K562 (cell line): ENCODE data around the gene SIX1. TPM values are rescaled to one million over a fixed set of nuclear protein-coding genes. Genes with fewer than 3 reads are reported as not detected.

Experiments
- ATAC-seq: fragments of 200-7000 bp; cut with Tn5 transposase; 3 replicates; pipeline ENCODE4 v1.9.1; 2020; ENCODE audit warnings: moderate library complexity
- BruUV-seq: library from RNA; stranded (reverse); fragments of 400-500 nt; replicated peaks from 2 replicates; lab custom pipeline; 2021; lab: Mats Ljungman, UMichigan
- CTCF ChIA-PET: fragments of 300-600 bp; formaldehyde crosslinking; extraction: SDS; loops from one replicate; lab custom pipeline; 2021; ENCODE audit warnings: low intra/inter-chr PET ratio; lab: Yijun Ruan, JAX
- POLR2A ChIA-PET: fragments of 300-600, 350-650 bp; sonication (Branson Sonifier 250); formaldehyde crosslinking; extraction: SDS; loops from one replicate; lab custom pipeline; 2021; ENCODE audit warnings: antibody characterized with exemption, inconsistent platforms; lab: Yijun Ruan, JAX
- DNase-seq, 4 experiments: peaks; one replicate each; pipeline versions ENCODE4 v3.0.0 to v3.0.0-alpha.2; 2011 to 2018; ENCODE audit warnings: low spot score in 3 of 4, mixed read lengths in 3 of 4; ENCODE audit errors: extremely low read depth in 1 of 4
- FAIRE-seq: peaks from 2 replicates; lab custom pipeline; 2011; peaks lifted over from hg19 to GRCh38; lab: Jason Lieb, UNC
- H2AFZ ChIP-seq: 2 replicates; pipeline ENCODE4 v1.6.0; 2011; ENCODE audit warnings: low read depth, low read length, control low read depth, inconsistent platforms
- H3K27ac ChIP-seq: fragments of 200-600 bp; 3 replicates; pipeline ENCODE4 v1.8.0; 2011; ENCODE audit warnings: low read depth, mild to moderate bottlenecking, control low read depth, inconsistent platforms, low read length, moderate library complexity, mixed read lengths; ENCODE audit errors: extremely low read depth
- H3K27me3 ChIP-seq, 2 experiments: fragments of 300-600 bp in 1 of 2; 2 replicates in 1 of 2; 3 replicates in 1 of 2; pipeline versions ENCODE4 v1.6.0 to v1.8.0; 2011; ENCODE audit warnings: inconsistent platforms in 2 of 2, low read length in 2 of 2, mild to moderate bottlenecking in 1 of 2, mixed read lengths in 1 of 2, moderate library complexity in 1 of 2; ENCODE audit not compliant: control insufficient read depth in 2 of 2, insufficient read depth in 2 of 2
- H3K36me3 ChIP-seq: fragments of 300-600 bp; 3 replicates; pipeline ENCODE4 v1.8.0; 2011; ENCODE audit warnings: mild to moderate bottlenecking, low read length, inconsistent platforms; ENCODE audit not compliant: control insufficient read depth, insufficient read depth
- H3K4me1 ChIP-seq, 2 experiments: fragments of 200-600 bp in 1 of 2; replicated peaks in 1 of 2; 2 replicates in 1 of 2; 3 replicates in 1 of 2; pipeline versions ENCODE4 v1.5.1 to v1.8.0; 2011; ENCODE audit warnings: inconsistent platforms in 2 of 2, low read length in 2 of 2, mild to moderate bottlenecking in 1 of 2, mixed read lengths in 1 of 2, moderate library complexity in 1 of 2; ENCODE audit not compliant: control insufficient read depth in 2 of 2, insufficient read depth in 2 of 2
- H3K4me2 ChIP-seq: 2 replicates; pipeline ENCODE4 v1.6.1; 2011; ENCODE audit warnings: low read length, control low read depth, inconsistent platforms, mixed read lengths; ENCODE audit not compliant: insufficient read depth
- H3K4me3 ChIP-seq: fragments of 200-600 bp; sonication (generic), shearing (Covaris generic); 2 replicates; pipeline ENCODE4 v1.5.1; 2016; ENCODE audit warnings: control low read depth, inconsistent platforms
- H3K79me2 ChIP-seq: fragments of 200-600 bp; 3 replicates; pipeline ENCODE4 v1.8.0; 2011; ENCODE audit warnings: low read length, inconsistent platforms; ENCODE audit not compliant: control insufficient read depth, insufficient read depth
- H3K9ac ChIP-seq, 2 experiments: 2 replicates each; pipeline versions ENCODE4 v1.6.0 to v1.6.1; 2011; ENCODE audit warnings: low read depth in 2 of 2, low read length in 2 of 2, control low read depth in 1 of 2, inconsistent platforms in 1 of 2, mild to moderate bottlenecking in 1 of 2, mixed read lengths in 1 of 2; ENCODE audit not compliant: insufficient read depth in 1 of 2
- H3K9me1 ChIP-seq: one replicate; pipeline ENCODE4 v1.6.0; 2011; ENCODE audit warnings: inconsistent platforms, mild to moderate bottlenecking, low read length, moderate library complexity; ENCODE audit not compliant: control insufficient read depth, insufficient read depth
- H3K9me3 ChIP-seq: replicated peaks from 2 replicates; pipeline ENCODE4 v1.5.1; 2011; ENCODE audit warnings: low read depth, low read length, inconsistent platforms; ENCODE audit not compliant: control insufficient read depth, insufficient read depth
- H4K20me1 ChIP-seq: replicated peaks from 2 replicates; pipeline ENCODE4 v1.6.1; 2011; ENCODE audit warnings: low read length, inconsistent platforms, mixed read lengths; ENCODE audit not compliant: control insufficient read depth, insufficient read depth
- CBX1 ChIP-seq: sonication (generic); IDR thresholded peaks from 2 replicates; pipeline ENCODE4 v1.6.1; 2016; ENCODE audit warnings: antibody characterized with exemption, low read depth, mild to moderate bottlenecking
- FOXK2 ChIP-seq, 2 experiments: fragments of 450-650 bp; IDR thresholded peaks in 1 of 2; conservative IDR thresholded peaks in 1 of 2; 2 replicates each; pipeline ENCODE4 v1.6.1; 2016; ENCODE audit warnings: low read depth in 2 of 2, mild to moderate bottlenecking in 1 of 2
- IFI16 ChIP-seq: fragments of 250-450 bp; sonication (Bioruptor Pico); IDR thresholded peaks from 2 replicates; pipeline ENCODE4 v2.1.2; 2022; ENCODE audit warnings: mild to moderate bottlenecking, inconsistent platforms
- MTA3 ChIP-seq: fragments of 450-650 bp; formaldehyde crosslinking; IDR thresholded peaks from 2 replicates; pipeline ENCODE4 v1.6.1; 2017; ENCODE audit warnings: mild to moderate bottlenecking, borderline replicate concordance
- NFE2L1 ChIP-seq: fragments of 450-650 bp; IDR thresholded peaks from 2 replicates; pipeline ENCODE4 v1.6.1; 2016; ENCODE audit warnings: missing genetic modification characterization, low read depth, mild to moderate bottlenecking, missing compliant biosample characterization, moderate library complexity, borderline replicate concordance
- NFIC ChIP-seq: fragments of 450-650 bp; IDR thresholded peaks from 2 replicates; pipeline ENCODE4 v1.6.1; 2017; ENCODE audit warnings: mild to moderate bottlenecking, inconsistent platforms
- PCBP1 ChIP-seq: fragments of 200-400 bp; formaldehyde crosslinking; IDR thresholded peaks from 2 replicates; pipeline ENCODE4 v1.6.1; 2018; ENCODE audit warnings: mild to moderate bottlenecking, low read depth, low read length; ENCODE audit not compliant: poor library complexity, severe bottlenecking
- SMARCB1 ChIP-seq: IDR thresholded peaks from 2 replicates; pipeline ENCODE4 v1.6.1; 2011; ENCODE audit warnings: improper control_type of control experiment, low read depth; ENCODE audit not compliant: insufficient read length
- ZBTB11 ChIP-seq, 3 experiments: fragments of 200-800 bp in 1 of 3; fragments of 250-450 bp in 1 of 3; fragments of 450-650 bp in 1 of 3; sonication (Bioruptor Pico) in 1 of 3; sonication (Bioruptor generic) in 1 of 3; formaldehyde crosslinking in 1 of 3; IDR thresholded peaks; 2 replicates each; pipeline versions ENCODE4 v1.6.1 to v1.8.0; 2016 to 2022; ENCODE audit warnings: mild to moderate bottlenecking in 2 of 3, missing genetic modification characterization in 2 of 3, missing compliant biosample characterization in 1 of 3, moderate library complexity in 1 of 3
- WGBS: fragments of 100-300 bp; shearing (Covaris generic); methylation state at CpG from one replicate; pipeline ENCODE4 v1.1.6; 2016; ENCODE audit warnings: low coverage, mixed read lengths; ENCODE audit not compliant: insufficient coverage; ENCODE audit errors: missing lambda C conversion rate; 5-methylcytosine and 5-hydroxymethylcytosine counted together
- in situ Hi-C: fragments of 300-500 bp; cut with MboI; formaldehyde crosslinking; loops from 4 replicates; pipeline ENCODE4 v1.15.0; 2018; ENCODE audit warnings: inconsistent platforms, mixed read lengths
- intact Hi-C: fragments of 100-400 bp; cut with micrococcal nuclease; formaldehyde crosslinking; loops from 2 replicates; pipeline ENCODE4 v1.14.2; 2022
- polyA plus RNA-seq, 8 experiments: library from polyadenylated mRNA; depleted of rRNA in 4 of 8; stranded (reverse) in 5 of 8; unstranded in 3 of 8; fragments of >200 nt; fragmentation: Nextera tagmentation in 2 of 8; fragmentation: Illumina TruSeq in 1 of 8; extraction: Ambion mirVana in 2 of 8; extraction: Trizol in 1 of 8; gene quantifications; 2 replicates each; pipeline versions ENCODE4 v1.2.1 to v1.2.3, GENCODE V29; 2011 to 2014; ENCODE audit warnings: inconsistent platforms in 1 of 8, missing spikeins in 1 of 8
- total RNA-seq, 7 experiments: library from RNA; depleted of rRNA in 6 of 7; stranded (reverse); fragments of >200 nt in 6 of 7; fragmentation: Illumina TruSeq in 2 of 7; extraction: Trizol in 2 of 7; gene quantifications; 2 replicates each; pipeline versions ENCODE4 v1.2.1 to v1.2.3, GENCODE V29; 2011 to 2021; ENCODE audit warnings: low replicate concordance in 1 of 7

Gene SIX1
- total and polyA plus RNA-seq, 9 of the 15 experiments (the other 6 are each of a cell fraction or from before 2014, with no cell fraction given): 0.27 to 0.80 (median 0.45) TPM

- FAIRE-seq: no peak
- no peak overlapping the region for H3K4me2 ChIP-seq
- DNase-seq: no peak
- no peak for ATAC-seq
- WGBS: 56% methylated on average over 24 of the region's 38 CpGs
- no peaks in the 10 kb centered on the region for H3K9me1 ChIP-seq
- POLR2A ChIA-PET: no interaction called here
- no peaks in the 10 kb centered on the region for H3K9me3 ChIP-seq
- H3K4me3 ChIP-seq: no peak overlapping the region
- peaks cover 0 to 28% of the 10 kb centered on the region in 2 experiments; a peak in 2 of 5 replicates for H3K4me1 ChIP-seq
- H3K79me2 ChIP-seq: no peaks in the 10 kb centered on the region
- H3K36me3 ChIP-seq: no peaks in the 10 kb centered on the region
- no TSS peak for BruUV-seq
- peaks cover 0 to 24% of the 10 kb centered on the region in 2 experiments; a peak in 2 of 5 replicates for H3K27me3 ChIP-seq
- no peak overlapping the region for H3K27ac ChIP-seq
- no peak for TF ChIP-seq CBX1
- no peak for TF ChIP-seq SMARCB1
- TF ChIP-seq, all 486 proteins: peak for 0
- Histone ChIP-seq H2AFZ (no peak overlapping the region), H4K20me1 (no peaks in the 10 kb centered on the region), H3K9ac (no peak overlapping the region)
- intact Hi-C loops (no loop called here), in situ Hi-C loops (no loop called here)
- CTCF ChIA-PET: no interaction called here
These were observed 2.8 kb upstream of the SIX1 start for GRCh38 chr14:60651796-60652673.

GRCh38 chr14:60651086-60651795, 2.0 kb upstream of the SIX1 start:
- H3K4me2 ChIP-seq: no peak overlapping the region
- WGBS: 25% methylated on average over 5 of the region's 5 CpGs
- H3K27ac ChIP-seq: no peak overlapping the region
- in situ Hi-C loops (no loop called here), intact Hi-C loops (no loop called here)
- no peaks in the 10 kb centered on the region for H3K79me2 ChIP-seq
- H3K9me3 ChIP-seq: no peaks in the 10 kb centered on the region
- ChIA-PET CTCF (no interaction called here), POLR2A (no interaction called here)
- no peak overlapping the region for H3K4me3 ChIP-seq
- ATAC-seq (no peak), DNase-seq (no peak), FAIRE-seq (no peak)
- no peak overlapping the region for H2AFZ ChIP-seq
- H4K20me1 ChIP-seq: no peaks in the 10 kb centered on the region
- H3K9me1 ChIP-seq: no peaks in the 10 kb centered on the region
- peaks cover 0 to 23% of the 10 kb centered on the region in 2 experiments; a peak in 2 of 5 replicates for H3K4me1 ChIP-seq
- peaks cover 0 to 24% of the 10 kb centered on the region in 2 experiments; a peak in 2 of 5 replicates for H3K27me3 ChIP-seq
- BruUV-seq: no TSS peak
- H3K36me3 ChIP-seq: no peaks in the 10 kb centered on the region
- no peak overlapping the region for H3K9ac ChIP-seq
- TF ChIP-seq IFI16 (CRISPR knock-in tag) (no peak), PCBP1 (no peak), MTA3 (no peak), FOXK2 (conservative IDR thresholded peaks at IDR 0.05 in 1 of 2, IDR thresholded peaks at IDR 0.05 in 1 of 2; ENCODE audit: low read depth in 2 of 2) (no peak), ZBTB11 (CRISPR knock-in tag; IDR thresholded peaks at IDR 0.05) (no peak), NFIC (no peak), NFE2L1 (no peak)
